IPS-18a (cell line): ENCODE results near the gene TMEM223.
"Not testable (repeated sequence)": the region's sequence is repeated elsewhere in the genome, so short reads cannot be mapped to it uniquely, and the experiment has no call there.

Source experiments
- H3K27ac ChIP-seq: one replicate; pipeline ENCODE4 v1.5.1; 2013; ENCODE audit warnings: low read length
- H3K27me3 ChIP-seq: one replicate; pipeline ENCODE4 v1.6.1; 2013; ENCODE audit warnings: mild to moderate bottlenecking, low read length; ENCODE audit not compliant: control insufficient read depth, insufficient read depth
- H3K36me3 ChIP-seq: one replicate; pipeline ENCODE4 v1.6.1; 2013; ENCODE audit warnings: low read depth, low read length; ENCODE audit not compliant: control insufficient read depth
- H3K4me1 ChIP-seq: one replicate; pipeline ENCODE4 v1.6.1; 2013; ENCODE audit warnings: low read depth, low read length; ENCODE audit not compliant: control insufficient read depth
- H3K4me3 ChIP-seq: one replicate; pipeline ENCODE4 v1.5.1; 2013; ENCODE audit warnings: low read length
- H3K9ac ChIP-seq: one replicate; pipeline ENCODE4 v1.6.1; 2013; ENCODE audit warnings: mild to moderate bottlenecking, low read length, moderate library complexity
- H3K9me3 ChIP-seq: one replicate; pipeline ENCODE4 v1.6.1; 2013; ENCODE audit warnings: low read depth, low read length; ENCODE audit not compliant: control insufficient read depth

TMEM223 gene

DNA sequence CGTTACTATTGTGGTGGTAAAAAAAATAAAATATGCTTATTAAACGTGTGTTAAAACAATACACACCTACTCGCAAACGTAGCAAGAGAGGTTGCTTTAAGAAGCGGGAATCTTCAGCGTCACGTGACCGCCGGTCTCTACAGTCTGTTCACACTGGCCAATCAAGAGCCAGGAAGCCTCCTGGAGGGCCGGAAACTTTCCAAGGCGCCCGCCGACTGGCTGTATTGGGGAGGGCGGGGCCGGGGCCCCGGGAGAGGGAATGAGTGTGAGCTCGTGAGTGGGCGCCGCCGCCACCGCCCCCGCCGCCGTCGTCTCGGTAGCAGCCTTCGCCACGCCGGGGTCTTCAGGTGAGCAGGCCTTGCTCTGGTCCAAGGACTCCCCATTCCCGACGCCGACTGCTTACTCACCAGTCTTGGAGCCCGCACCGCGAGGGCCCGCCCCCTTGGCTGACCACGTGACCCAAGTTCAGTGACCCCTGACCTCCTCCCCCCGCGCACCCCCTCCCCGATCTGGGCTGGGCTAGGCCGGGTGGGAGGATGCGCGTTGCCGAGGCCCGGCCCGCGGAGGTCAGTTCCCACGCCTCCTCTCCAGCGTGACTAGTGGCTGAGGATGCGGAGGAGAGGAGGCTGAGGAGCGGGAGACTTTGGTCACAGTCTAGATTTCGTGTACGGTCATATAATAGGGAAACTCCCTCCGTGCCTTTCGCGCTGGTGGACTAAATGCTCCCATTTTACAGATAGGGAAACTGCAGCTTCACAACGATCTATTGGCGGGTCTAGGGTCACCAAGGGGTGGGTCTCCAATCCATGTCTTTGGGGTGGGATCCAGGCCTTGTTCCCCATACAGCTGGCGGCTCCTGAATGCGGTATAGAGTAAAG is 20.4 kb downstream of the TMEM223 start, which contains the start of gene TAF6L:
Gene TAF6L (plus strand): TSS at position 253 of the 878 bp plus-strand sequence. CDS start 4,388 bp downstream, outside the sequence.
- Histone ChIP-seq H3K4me3 (peak within 1 kb of the TSS; percentile 99), H3K9ac (peak within 1 kb of the TSS; percentile 73), H3K27me3 (no peaks in the 10 kb centered on the region), H3K9me3 (no peaks in the 10 kb centered on the region), H3K4me1 (no peaks in the 10 kb centered on the region), H3K36me3 (peaks cover 18% of the 10 kb centered on the region), H3K27ac (peak within 1 kb of the TSS; percentile 79)

DNA sequence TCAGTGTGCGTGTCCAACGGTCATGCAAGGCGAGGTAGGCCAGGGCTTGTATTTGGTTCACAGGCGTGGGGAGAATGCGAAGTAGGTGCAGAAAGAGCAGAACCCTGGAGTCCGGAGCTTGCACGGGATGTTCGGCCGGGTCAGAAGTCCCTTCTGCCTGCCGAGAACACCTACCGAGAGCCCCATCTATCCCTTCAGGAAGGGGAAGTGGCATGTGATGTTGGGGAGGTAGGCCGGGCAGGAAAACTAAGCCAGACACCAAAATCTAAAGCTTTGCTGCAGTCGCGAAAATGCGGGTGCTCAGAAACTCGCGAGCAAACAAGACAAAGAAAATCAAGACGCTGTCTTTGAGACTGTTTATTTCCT is 21.0 kb downstream of the TMEM223 start:
- Histone ChIP-seq H3K9ac (peak overlapping the region; percentile 73), H3K27me3 (no peaks in the 10 kb centered on the region), H3K27ac (peak overlapping the region; percentile 79), H3K36me3 (peaks cover 16% of the 10 kb centered on the region), H3K4me1 (no peaks in the 10 kb centered on the region), H3K9me3 (no peaks in the 10 kb centered on the region), H3K4me3 (peak overlapping the region; percentile 99)

DNA sequence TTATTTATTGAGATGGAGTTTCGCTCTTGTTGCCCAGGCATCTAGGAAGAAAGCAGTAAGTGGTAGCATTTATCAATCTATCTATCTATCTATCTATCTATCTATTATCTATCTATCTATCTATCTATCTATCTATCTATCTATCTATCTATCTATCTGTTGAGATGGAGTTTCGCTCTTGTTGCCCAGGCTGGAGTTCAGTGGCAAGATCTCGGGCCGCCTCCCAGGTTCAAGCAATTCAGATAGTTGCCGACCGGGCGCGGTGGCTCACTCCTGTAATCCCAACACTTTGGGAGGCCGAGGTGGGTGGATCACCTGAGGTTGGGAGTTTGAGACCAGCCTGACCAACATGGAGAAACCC is 31.0 kb downstream of the TMEM223 start:
- peaks cover 15% of the 10 kb centered on the region for H3K4me1 ChIP-seq
- H3K9ac ChIP-seq, H3K27me3 ChIP-seq, H3K27ac ChIP-seq, H3K9me3 ChIP-seq, H3K4me3 ChIP-seq: not testable (repeated sequence)
- H3K36me3 ChIP-seq = peaks cover 11% of the 10 kb centered on the region

DNA sequence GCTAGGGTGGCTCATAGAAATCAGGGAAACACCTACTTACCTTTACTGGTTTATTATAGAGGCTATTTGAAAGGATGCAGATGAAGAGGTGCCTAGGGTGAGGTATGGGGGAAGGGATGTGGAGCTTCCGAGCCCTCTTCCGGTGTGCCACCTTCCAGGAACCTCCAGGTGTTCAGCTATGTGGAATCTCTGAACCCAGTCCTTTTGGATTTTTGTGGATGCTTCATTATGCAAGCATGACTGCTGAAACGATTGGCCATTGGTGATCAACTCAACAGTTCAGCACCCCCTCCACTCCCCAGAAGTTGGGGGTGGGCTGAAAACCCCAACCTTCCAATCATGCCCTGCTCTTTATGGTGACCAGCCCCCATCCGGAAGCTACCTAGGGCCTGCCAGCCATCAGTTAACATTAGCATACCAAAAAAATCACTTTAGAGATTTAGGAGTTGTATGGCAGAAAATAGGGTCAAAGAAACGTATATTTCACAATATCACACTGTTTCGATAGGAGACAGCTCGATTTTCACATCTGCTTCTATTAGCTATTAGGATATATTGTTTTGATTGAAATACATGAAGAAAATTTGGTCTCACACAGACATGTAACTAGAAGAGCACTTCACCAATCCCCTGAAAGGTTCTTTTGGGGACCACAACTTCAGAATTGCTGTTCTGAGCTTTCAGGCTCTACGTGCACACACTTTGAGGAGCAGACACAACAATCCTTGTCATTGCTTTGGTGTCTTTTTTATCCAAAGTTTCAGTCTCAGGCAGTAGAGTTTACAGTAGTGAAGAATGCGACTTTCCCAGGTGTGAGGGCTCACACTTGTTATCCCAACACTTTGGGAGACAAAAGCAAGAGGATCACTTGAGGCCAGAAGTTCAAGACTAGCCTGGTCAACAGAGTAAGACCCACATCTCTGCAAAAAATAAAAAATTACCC is 33.7 kb downstream of the TMEM223 start:
- no peaks in the 10 kb centered on the region for H3K27me3 ChIP-seq
- H3K9ac ChIP-seq = peak overlapping the region; percentile 71
- H3K9me3 ChIP-seq = no peaks in the 10 kb centered on the region
- H3K27ac ChIP-seq = peak overlapping the region; percentile 84
- H3K36me3 ChIP-seq = peaks cover 8% of the 10 kb centered on the region
- H3K4me3 ChIP-seq = peak overlapping the region; percentile 72
- peaks cover 18% of the 10 kb centered on the region for H3K4me1 ChIP-seq

DNA sequence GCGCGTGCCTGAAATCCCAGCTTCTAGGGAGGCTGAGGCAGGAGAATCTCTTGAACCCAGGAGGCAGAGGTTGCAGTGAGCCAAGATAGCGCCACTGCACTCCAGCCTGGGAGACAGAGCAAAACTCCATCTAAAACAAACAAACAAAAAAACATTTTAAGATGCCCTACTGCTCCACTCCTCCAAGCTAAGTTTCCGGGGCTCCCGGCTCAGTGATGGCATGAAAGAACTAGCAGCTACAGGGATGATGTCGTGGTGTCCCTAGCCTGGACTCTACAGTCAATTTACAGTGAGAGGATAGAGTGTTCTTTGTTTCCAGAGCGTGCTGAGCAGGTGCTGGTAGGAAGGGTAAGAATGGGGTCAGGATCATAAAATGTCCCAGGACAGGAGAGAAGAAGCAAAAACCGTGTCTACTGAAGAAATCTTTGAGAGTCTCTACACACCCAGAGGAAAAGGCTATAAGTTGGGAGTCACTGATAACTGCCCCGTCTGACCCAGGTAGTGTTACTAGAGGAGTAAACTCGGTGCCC is 36.7 kb downstream of the TMEM223 start:
- Histone ChIP-seq H3K4me3 (peak overlapping the region; percentile 85), H3K9me3 (no peaks in the 10 kb centered on the region), H3K9ac (no peak overlapping the region), H3K4me1 (peaks cover 9% of the 10 kb centered on the region), H3K27me3 (no peaks in the 10 kb centered on the region), H3K27ac (no peak overlapping the region), H3K36me3 (peaks cover 18% of the 10 kb centered on the region)

DNA sequence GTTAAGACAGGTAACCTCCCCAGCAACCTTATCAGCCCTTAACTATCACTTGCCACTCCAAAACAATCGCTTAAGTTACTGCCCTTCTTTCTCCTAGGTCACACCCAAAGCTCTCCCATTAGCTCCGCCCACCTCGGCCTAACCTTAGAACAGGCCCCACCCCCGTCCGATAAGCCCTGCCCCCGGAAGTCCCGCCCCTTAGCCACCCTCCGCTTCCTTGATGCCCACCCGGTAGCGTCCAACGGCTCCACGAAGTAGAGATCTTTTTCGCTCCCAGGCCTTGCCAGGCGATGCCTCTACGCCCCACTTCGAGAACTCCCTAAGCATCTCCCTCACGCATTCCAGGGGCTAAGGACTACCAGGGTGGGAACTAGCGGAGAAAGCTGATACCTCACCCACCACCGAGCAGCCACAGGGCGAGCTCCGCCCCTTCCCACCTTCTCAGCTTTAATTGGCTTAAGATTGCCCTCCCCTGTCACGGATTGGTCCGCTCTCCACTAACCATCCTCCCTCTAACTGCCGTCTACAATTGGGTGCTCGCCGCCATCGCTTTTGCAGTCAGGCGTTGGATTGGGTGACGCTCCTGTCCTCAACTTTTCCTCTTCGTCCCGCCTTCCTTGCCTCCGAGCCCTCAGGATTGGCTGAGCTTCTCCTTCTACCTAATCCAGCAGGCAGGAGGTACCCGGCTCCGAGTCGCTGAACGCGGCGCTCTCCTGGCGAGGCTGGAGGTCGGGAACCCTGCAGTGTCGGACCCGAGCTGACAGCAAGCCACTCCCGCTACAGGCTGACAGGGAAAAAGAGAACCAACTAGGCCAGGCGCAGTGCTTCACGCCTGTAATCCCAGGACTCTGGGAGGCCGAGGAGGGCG is 37.8 kb downstream of the TMEM223 start, which contains the start of gene ZBTB3:
Gene ZBTB3 (minus strand): TSS at position 425 of the 868 bp plus-strand sequence. CDS start 496 bp downstream, outside the sequence.
- H3K27ac ChIP-seq = peak within 1 kb of the TSS; percentile 76
- peak within 1 kb of the TSS; percentile 85 for H3K4me3 ChIP-seq
- H3K36me3 ChIP-seq = peaks cover 27% of the 10 kb centered on the region
- H3K9me3 ChIP-seq = no peaks in the 10 kb centered on the region
- H3K27me3 ChIP-seq = no peaks in the 10 kb centered on the region
- peaks cover 9% of the 10 kb centered on the region for H3K4me1 ChIP-seq
- peak within 1 kb of the TSS; percentile 67 for H3K9ac ChIP-seq

DNA sequence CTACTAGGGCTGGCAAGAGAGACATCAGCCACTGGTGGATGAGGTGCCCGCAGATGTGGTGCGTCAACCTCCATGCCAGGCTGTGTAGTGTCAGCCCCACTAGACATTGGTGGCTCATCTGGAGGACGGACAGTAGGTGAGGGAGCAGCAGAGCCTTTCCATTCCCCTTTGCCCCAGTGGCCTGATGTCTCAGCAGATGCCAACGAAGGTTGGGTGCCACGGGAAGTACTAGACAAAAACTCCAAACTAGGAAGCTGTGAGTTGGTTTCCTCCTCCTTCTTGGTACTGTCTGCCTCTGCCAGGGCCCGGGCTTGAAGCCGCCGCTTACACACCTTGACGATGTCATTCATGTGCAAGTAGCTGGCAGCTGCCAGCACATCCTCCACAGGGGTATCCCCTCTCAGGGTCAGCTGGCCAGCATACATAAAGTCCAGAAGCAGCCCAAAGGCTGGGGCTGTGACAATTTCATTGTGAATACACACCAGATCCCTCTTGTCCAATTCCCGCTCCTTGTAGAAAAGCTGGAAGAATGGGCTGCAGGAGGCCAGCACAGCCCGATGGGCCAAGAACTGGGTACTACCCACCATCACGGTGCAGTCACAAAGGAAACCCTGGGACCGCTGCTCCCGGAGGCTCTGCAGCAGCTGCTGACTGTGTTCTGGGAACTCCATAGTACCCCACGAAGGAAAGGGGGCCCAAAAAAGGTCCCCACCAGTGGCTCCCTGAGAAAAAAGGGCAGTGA is 38.6 kb downstream of the TMEM223 start:
- peak overlapping the region; percentile 85 for H3K4me3 ChIP-seq
- peaks cover 6% of the 10 kb centered on the region for H3K4me1 ChIP-seq
- H3K36me3 ChIP-seq = peaks cover 27% of the 10 kb centered on the region
- no peak overlapping the region for H3K9ac ChIP-seq
- no peak overlapping the region for H3K27ac ChIP-seq
- H3K9me3 ChIP-seq = no peaks in the 10 kb centered on the region
- no peaks in the 10 kb centered on the region for H3K27me3 ChIP-seq

DNA sequence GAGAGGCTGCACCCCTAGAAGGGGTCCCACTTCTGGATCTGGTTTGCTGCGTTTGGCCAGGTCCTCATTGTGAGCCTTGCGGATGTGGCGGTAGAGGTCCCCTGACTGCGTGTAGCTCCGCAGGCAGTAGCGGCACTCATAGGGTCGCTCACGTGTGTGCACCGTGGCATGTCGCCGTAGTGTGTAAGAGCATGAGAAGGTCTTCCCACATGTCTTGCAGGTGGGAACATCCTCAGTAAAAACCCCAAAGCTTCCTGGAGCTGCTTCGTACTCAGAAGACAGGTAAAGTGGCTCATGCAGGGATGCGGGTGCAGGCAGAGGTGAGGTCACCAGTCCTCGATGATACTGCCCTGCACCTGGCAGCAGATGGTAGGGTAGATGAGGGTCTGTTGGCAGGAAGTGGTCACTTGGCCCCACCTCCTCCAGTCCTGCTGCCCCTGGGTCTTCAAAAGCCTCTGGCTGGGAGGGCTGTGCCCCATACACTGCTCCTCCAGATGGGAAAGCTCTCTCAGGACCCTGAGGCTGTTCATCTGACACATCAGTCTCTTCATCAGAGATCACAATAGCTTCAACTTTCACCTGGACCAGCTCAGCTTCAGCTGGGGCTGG is 39.5 kb downstream of the TMEM223 start:
- Histone ChIP-seq H3K27ac (no peak overlapping the region), H3K27me3 (no peaks in the 10 kb centered on the region), H3K9ac (no peak overlapping the region), H3K4me3 (no peak overlapping the region), H3K9me3 (no peaks in the 10 kb centered on the region), H3K36me3 (peaks cover 27% of the 10 kb centered on the region), H3K4me1 (peaks cover 4% of the 10 kb centered on the region)

DNA sequence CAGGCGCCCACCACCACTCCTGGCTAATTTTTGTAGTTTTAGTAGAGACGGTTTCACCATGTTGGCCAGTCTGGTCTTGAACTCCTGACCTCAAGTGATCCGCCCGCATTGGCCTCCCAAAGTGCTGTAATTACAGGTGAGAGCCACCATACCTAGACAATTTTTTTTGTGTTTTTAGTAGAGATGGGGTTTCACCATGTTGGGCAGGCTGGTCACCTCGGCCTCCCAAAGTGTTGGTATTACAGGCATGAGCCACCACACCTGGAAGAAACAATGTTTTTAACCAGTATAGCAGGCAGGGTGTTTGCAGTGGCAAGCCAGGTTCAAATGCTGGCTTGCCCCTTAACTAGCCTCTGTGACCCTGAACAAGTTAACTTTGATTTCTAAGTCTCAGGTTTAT is 41.9 kb downstream of the TMEM223 start:
- H3K36me3 ChIP-seq = peaks cover 27% of the 10 kb centered on the region
- not testable (repeated sequence) for H3K9ac ChIP-seq, H3K4me3 ChIP-seq, H3K27me3 ChIP-seq, H3K9me3 ChIP-seq, H3K4me1 ChIP-seq, H3K27ac ChIP-seq
